Activated B cell treated with CpG ODN at 0.5 μM for 24 hours (primary cell): ENCODE results near the gene SH3RF2. TPM values are rescaled to one million over a fixed set of nuclear protein-coding genes. Genes with fewer than 3 reads are reported as not detected.

ENCODE experiments used
- ATAC-seq: fragments of 200-7000 bp; cut with Tn5 transposase; one replicate; pipeline ENCODE4 v1.10.0; 2021; ENCODE audit warnings: low read depth, mild to moderate bottlenecking, moderate library complexity
- CTCF ChIA-PET: fragments of 350-600 bp; sonication (Branson Sonifier 250); formaldehyde crosslinking; loops from one replicate; lab custom pipeline; 2021; ENCODE audit warnings: antibody characterized with exemption; lab: Charles Lee
- POLR2A ChIA-PET: fragments of 350-600 bp; sonication (Branson Sonifier 250); formaldehyde crosslinking; loops from one replicate; lab custom pipeline; 2021; ENCODE audit warnings: antibody characterized with exemption; lab: Charles Lee
- DNase-seq: peaks from one replicate; pipeline ENCODE4 v3.0.0; 2022
- H3K27ac Mint-ChIP-seq: one replicate; pipeline ENCODE4 v1.8.0; 2020; ENCODE audit warnings: mixed read lengths
- H3K27me3 Mint-ChIP-seq: one replicate; pipeline ENCODE4 v1.8.0; 2021; ENCODE audit warnings: mixed read lengths
- H3K36me3 Mint-ChIP-seq: one replicate; pipeline ENCODE4 v1.8.0; 2021; ENCODE audit warnings: low read depth, mixed read lengths
- H3K4me1 Mint-ChIP-seq: one replicate; pipeline ENCODE4 v1.8.0; 2021; ENCODE audit warnings: mixed read lengths
- H3K4me3 Mint-ChIP-seq: one replicate; pipeline ENCODE4 v1.8.0; 2020; ENCODE audit warnings: mild to moderate bottlenecking, mixed read lengths
- H3K9me3 Mint-ChIP-seq: one replicate; pipeline ENCODE4 v1.8.0; 2020; ENCODE audit warnings: mixed read lengths
- CTCF ChIP-seq: fragments of 200-600 bp; IDR thresholded peaks from one replicate; pipeline ENCODE4 v1.8.0; 2022; ENCODE audit warnings: antibody characterized with exemption, mild to moderate bottlenecking
- intact Hi-C: fragments of 100-400 bp; cut with micrococcal nuclease; formaldehyde crosslinking; loops from one replicate; pipeline ENCODE4 v1.15.1; 2024
- total RNA-seq: library from RNA; stranded (reverse); gene quantifications from 2 replicates; pipeline ENCODE4 v1.2.3, GENCODE V29; 2022

Gene SH3RF2
- total RNA-seq, 1 donor from 2014 or later, result not detected

GRCh38 chr5:145984072-145984471 is 47.7 kb downstream of the SH3RF2 start:
- Mint-ChIP-seq H3K9me3 (peaks cover 1% of the 10 kb centered on the region), H3K4me3 (no peak overlapping the region), H3K4me1 (no peaks in the 10 kb centered on the region), H3K27ac (no peak overlapping the region), H3K27me3 (no peaks in the 10 kb centered on the region), H3K36me3 (no peaks in the 10 kb centered on the region)
- no peak for ATAC-seq
- CTCF ChIA-PET, result no interaction called here
- no peak for DNase-seq
- TF ChIP-seq CTCF, result no peak
- intact Hi-C loops, result no loop called here
- POLR2A ChIA-PET, result no interaction called here

DNA sequence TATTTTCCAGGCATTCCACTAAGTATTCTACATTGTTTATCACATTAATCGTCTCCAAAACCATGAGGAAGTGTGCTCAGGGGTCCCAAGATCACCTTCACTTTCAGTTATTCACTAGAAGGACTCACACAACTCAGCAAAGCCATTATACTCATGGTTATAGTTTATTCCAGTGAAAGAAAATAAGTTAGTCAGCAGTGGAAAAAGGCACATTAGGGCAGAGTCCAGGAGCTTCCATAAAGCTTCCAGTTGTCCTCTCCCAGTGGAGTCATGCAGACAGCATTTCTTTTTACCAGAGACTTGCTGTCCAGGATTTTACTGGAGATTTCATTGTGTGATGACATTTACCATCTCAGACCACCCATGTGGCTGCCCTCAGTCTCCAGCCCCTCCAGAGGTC is 51.5 kb downstream of the SH3RF2 start:
- POLR2A ChIA-PET, result no interaction called here
- intact Hi-C loops, result no loop called here
- TF ChIP-seq CTCF, result no peak
- Mint-ChIP-seq H3K27me3 (no peaks in the 10 kb centered on the region), H3K27ac (no peak overlapping the region), H3K36me3 (no peaks in the 10 kb centered on the region), H3K4me3 (no peak overlapping the region), H3K4me1 (no peaks in the 10 kb centered on the region), H3K9me3 (peaks cover 7% of the 10 kb centered on the region)
- ATAC-seq (no peak), DNase-seq (no peak)
- CTCF ChIA-PET, result no interaction called here

DNA sequence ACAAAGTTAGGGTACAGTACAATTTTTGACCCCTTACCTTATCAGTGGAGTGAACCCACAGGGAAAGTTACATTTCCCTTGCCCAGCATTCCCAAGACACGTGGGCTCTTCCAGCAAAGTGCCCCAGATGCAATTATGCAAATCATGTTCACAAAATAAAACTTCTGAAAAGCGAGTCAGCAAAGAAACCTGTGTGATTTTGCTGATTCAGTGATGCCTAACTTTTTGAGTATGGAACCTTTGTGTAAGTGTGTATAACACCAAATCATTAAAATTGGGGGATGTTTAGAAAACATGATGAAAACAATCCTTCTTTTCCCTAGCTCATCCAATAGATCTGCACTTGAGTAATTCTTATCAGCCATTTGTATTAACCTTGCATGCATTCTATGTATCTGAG is 52.6 kb downstream of the SH3RF2 start:
- no peak for TF ChIP-seq CTCF
- ChIA-PET CTCF (no interaction called here), POLR2A (no interaction called here)
- no peak for ATAC-seq
- Mint-ChIP-seq H3K4me3 (no peak overlapping the region), H3K9me3 (peaks cover 10% of the 10 kb centered on the region), H3K27ac (no peak overlapping the region), H3K27me3 (no peaks in the 10 kb centered on the region), H3K4me1 (no peaks in the 10 kb centered on the region), H3K36me3 (no peaks in the 10 kb centered on the region)
- no peak for DNase-seq
- intact Hi-C loops, result no loop called here

GRCh38 chr5:145989428-145989827 is 53.0 kb downstream of the SH3RF2 start:
- TF ChIP-seq CTCF, result no peak
- Mint-ChIP-seq H3K36me3 (no peaks in the 10 kb centered on the region), H3K4me1 (no peaks in the 10 kb centered on the region), H3K4me3 (no peak overlapping the region), H3K9me3 (peaks cover 13% of the 10 kb centered on the region), H3K27ac (no peak overlapping the region), H3K27me3 (no peaks in the 10 kb centered on the region)
- CTCF ChIA-PET, result no interaction called here
- intact Hi-C loops, result no loop called here
- no peak for ATAC-seq
- no peak for DNase-seq
- POLR2A ChIA-PET, result no interaction called here

GRCh38 chr5:145990170-145990569 is 53.8 kb downstream of the SH3RF2 start:
- DNase-seq (no peak), ATAC-seq (no peak)
- Mint-ChIP-seq H3K9me3 (peaks cover 13% of the 10 kb centered on the region), H3K27ac (no peak overlapping the region), H3K4me1 (no peaks in the 10 kb centered on the region), H3K36me3 (no peaks in the 10 kb centered on the region), H3K27me3 (no peaks in the 10 kb centered on the region), H3K4me3 (no peak overlapping the region)
- ChIA-PET POLR2A (no interaction called here), CTCF (no interaction called here)
- no peak for TF ChIP-seq CTCF
- intact Hi-C loops, result no loop called here
